B cell (primary cell): ENCODE data around the gene COPS8. TPM values are rescaled to one million over a fixed set of nuclear protein-coding genes. Genes with fewer than 3 reads are reported as not detected.

Experiments
- ATAC-seq: fragments of 200-7000 bp; cut with Tn5 transposase; one replicate; pipeline ENCODE4 v1.10.0; 2021; ENCODE audit warnings: low read depth, mild to moderate bottlenecking, moderate number of reproducible peaks, moderate library complexity
- CTCF ChIA-PET: fragments of 350-600 bp; sonication (Branson Sonifier 250); formaldehyde crosslinking; loops from one replicate; lab custom pipeline; 2021; ENCODE audit warnings: antibody characterized with exemption, inconsistent platforms; lab: Charles Lee
- POLR2A ChIA-PET: fragments of 350-600 bp; sonication (Branson Sonifier 250); formaldehyde crosslinking; loops from one replicate; lab custom pipeline; 2021; ENCODE audit warnings: antibody characterized with exemption; lab: Charles Lee
- DNase-seq: peaks from one replicate; pipeline ENCODE4 v3.0.0; 2013
- H2AFZ ChIP-seq: 2 replicates; pipeline ENCODE4 v1.6.1; 2012; ENCODE audit warnings: mild to moderate bottlenecking, low read depth, low read length; ENCODE audit not compliant: insufficient read depth, poor library complexity, severe bottlenecking
- H3K27ac ChIP-seq, 2 donors: 1 replicate in 1 of 2; 2 replicates in 1 of 2; pipeline ENCODE4 v1.5.1; 2012 to 2013; ENCODE audit warnings: low read length in 2 of 2, mild to moderate bottlenecking in 2 of 2, moderate library complexity in 1 of 2
- H3K27me3 ChIP-seq, 4 experiments: fragments of 200-600 bp in 1 of 4; sonication (generic) in 1 of 4; replicated peaks in 1 of 4; 1 replicate in 2 of 4; 2 replicates in 2 of 4; pipeline versions ENCODE4 v1.6.1 to v1.7.0; 2013 to 2016; ENCODE audit warnings: low read length in 3 of 4, mild to moderate bottlenecking in 2 of 4, mixed read lengths in 1 of 4, moderate library complexity in 1 of 4; ENCODE audit not compliant: insufficient read depth in 4 of 4, control insufficient read depth in 3 of 4; ENCODE audit errors: control extremely low read depth in 1 of 4
- H3K36me3 ChIP-seq, 2 experiments: replicated peaks in 1 of 2; 1 replicate in 1 of 2; 2 replicates in 1 of 2; pipeline versions ENCODE4 v1.6.1 to v1.7.1; 2013; ENCODE audit warnings: low read length in 1 of 2; ENCODE audit not compliant: insufficient read depth in 2 of 2, control insufficient read depth in 1 of 2; ENCODE audit errors: control extremely low read depth in 1 of 2, extremely low read depth in 1 of 2
- H3K4me1 ChIP-seq, 2 donors: fragments of 200-600 bp in 1 of 2; sonication (generic) in 1 of 2; 1 replicate in 1 of 2; 2 replicates in 1 of 2; pipeline versions ENCODE4 v1.5.1 to v1.6.1; 2013 to 2017; ENCODE audit warnings: low read length in 2 of 2; ENCODE audit not compliant: control insufficient read depth in 2 of 2, insufficient read depth in 2 of 2
- H3K4me2 ChIP-seq: replicated peaks from 2 replicates; pipeline ENCODE3; 2012; ENCODE audit warnings: mild to moderate bottlenecking, low read depth, low read length; ENCODE audit not compliant: poor library complexity, severe bottlenecking
- H3K4me3 ChIP-seq, 5 experiments: fragments of 200-600 bp in 1 of 5; sonication (generic) in 1 of 5; 1 replicate in 3 of 5; 2 replicates in 2 of 5; pipeline versions ENCODE4 v1.5.1 to v1.7.0; 2011 to 2016; ENCODE audit warnings: low read length in 4 of 5, mild to moderate bottlenecking in 4 of 5, low read depth in 2 of 5, control low read depth in 1 of 5, moderate library complexity in 1 of 5; ENCODE audit not compliant: insufficient read depth in 1 of 5; ENCODE audit errors: control extremely low read depth in 1 of 5, extremely low read depth in 1 of 5
- H3K79me2 ChIP-seq: fragments of 200-600 bp; sonication (generic); one replicate; pipeline ENCODE4 v1.6.0; 2016; ENCODE audit warnings: low read length; ENCODE audit not compliant: control insufficient read depth, insufficient read depth
- H3K9ac ChIP-seq: fragments of 200-600 bp; sonication (generic); 2 replicates; pipeline ENCODE4 v1.6.1; 2017; ENCODE audit warnings: mild to moderate bottlenecking, low read length, moderate library complexity
- H3K9me3 ChIP-seq, 3 donors: one replicate each; pipeline versions ENCODE4 v1.6.1 to v1.7.1; 2013; ENCODE audit warnings: low read length in 2 of 3; ENCODE audit not compliant: control insufficient read depth in 2 of 3, insufficient read depth in 1 of 3; ENCODE audit errors: control extremely low read depth in 1 of 3
- H4K20me1 ChIP-seq: 2 replicates; pipeline ENCODE4 v1.6.0; 2012; ENCODE audit warnings: mild to moderate bottlenecking, low read length; ENCODE audit not compliant: insufficient read depth, control insufficient read depth, poor library complexity, severe bottlenecking
- H3K27ac Mint-ChIP-seq: one replicate; pipeline ENCODE4 v1.8.0; 2021; ENCODE audit warnings: mixed read lengths
- H3K27me3 Mint-ChIP-seq: one replicate; pipeline ENCODE4 v1.8.0; 2021; ENCODE audit warnings: mixed read lengths
- H3K4me1 Mint-ChIP-seq: one replicate; pipeline ENCODE4 v1.8.0; 2021; ENCODE audit warnings: mixed read lengths
- H3K4me3 Mint-ChIP-seq: one replicate; pipeline ENCODE4 v1.8.0; 2021; ENCODE audit warnings: mixed read lengths
- H3K9me3 Mint-ChIP-seq: one replicate; pipeline ENCODE4 v1.8.0; 2022; ENCODE audit warnings: mixed read lengths; ENCODE audit not compliant: insufficient read depth
- CTCF ChIP-seq: fragments of 200-600 bp; IDR thresholded peaks from one replicate; pipeline ENCODE4 v1.8.0; 2022; ENCODE audit warnings: antibody characterized with exemption, mild to moderate bottlenecking
- EZH2 ChIP-seq: IDR thresholded peaks from 2 replicates; pipeline ENCODE4 v1.6.1; 2012; ENCODE audit warnings: borderline replicate concordance, low read depth, mild to moderate bottlenecking, moderate library complexity, low read length; ENCODE audit not compliant: insufficient read depth, poor library complexity, severe bottlenecking
- WGBS: methylation state at CpG from one replicate; pipeline ENCODE4 v1.1.5; 2013; ENCODE audit warnings: missing lambda C conversion rate; ENCODE audit not compliant: insufficient coverage; 5-methylcytosine and 5-hydroxymethylcytosine counted together
- intact Hi-C: fragments of 100-400 bp; cut with micrococcal nuclease; formaldehyde crosslinking; loops from one replicate; pipeline ENCODE4 v1.10.0; 2022
- polyA plus RNA-seq: library from polyadenylated mRNA; depleted of rRNA; stranded (reverse); fragments of >200 nt; gene quantifications from 2 replicates; pipeline ENCODE4 v1.2.3, GENCODE V29; 2012
- total RNA-seq, 2 donors: library from RNA; stranded (reverse); fragments of 120-200 nt in 1 of 2; gene quantifications; 1 replicate in 1 of 2; 2 replicates in 1 of 2; pipeline versions ENCODE4 v1.2.3 to v1.2.4, GENCODE V29; 2013 to 2022

COPS8 gene
- total and polyA plus RNA-seq, 2 donors (not counting 1 experiment from before 2014, with no cell fraction given) = 21.7 to 34.2 TPM

- Mint-ChIP-seq H3K9me3 (peaks cover 6% of the 10 kb centered on the region), H3K27ac (no peak overlapping the region), H3K27me3 (peaks cover 19% of the 10 kb centered on the region), H3K4me3 (no peak overlapping the region), H3K4me1 (peaks cover 4% of the 10 kb centered on the region)
- TF ChIP-seq CTCF (no peak), EZH2 (no peak)
- Histone ChIP-seq H3K27ac (no peak overlapping the region), H3K36me3 (no peaks in the 10 kb centered on the region), H2AFZ (no peak overlapping the region), H3K4me1 (peaks cover 4 to 9% of the 10 kb centered on the region in 2 donors), H3K4me3 (no peak overlapping the region), H3K27me3 (peaks cover 0 to 6% (median 0%) of the 10 kb centered on the region in 4 experiments), H3K79me2 (no peaks in the 10 kb centered on the region), H3K4me2 (no peak overlapping the region), H3K9ac (no peak overlapping the region), H3K9me3 (peaks cover 0 to 17% (median 1%) of the 10 kb centered on the region in 3 donors), H4K20me1 (no peaks in the 10 kb centered on the region)
- ChIA-PET POLR2A (no interaction called here), CTCF (no interaction called here)
- no peak for ATAC-seq
- intact Hi-C loops = no loop called here
- DNase-seq = no peak
- 86% methylated on average over 1 of the region's 2 CpGs for whole genome bisulfite sequencing
Measured at GRCh38 chr2:237053066-237053465, 32.6 kb upstream of the COPS8 start.

- Histone ChIP-seq H3K36me3 (no peaks in the 10 kb centered on the region), H3K4me3 (no peak overlapping the region), H3K4me1 (peaks cover 21 to 28% of the 10 kb centered on the region in 2 donors), H3K79me2 (no peaks in the 10 kb centered on the region), H2AFZ (no peak overlapping the region), H3K27ac (no peak overlapping the region), H3K27me3 (peaks cover 0 to 6% (median 0%) of the 10 kb centered on the region in 4 experiments), H3K9me3 (no peaks in the 10 kb centered on the region), H3K4me2 (no peak overlapping the region), H4K20me1 (no peaks in the 10 kb centered on the region), H3K9ac (no peak overlapping the region)
- H3K27me3 Mint-ChIP-seq = peaks cover 13% of the 10 kb centered on the region
- H3K4me3 Mint-ChIP-seq = no peak overlapping the region
- H3K9me3 Mint-ChIP-seq = no peaks in the 10 kb centered on the region
- intact Hi-C loops = no loop called here
- POLR2A ChIA-PET = no interaction called here
- H3K4me1 Mint-ChIP-seq = peaks cover 27% of the 10 kb centered on the region
- ATAC-seq (no peak), DNase-seq (no peak)
- no peak overlapping the region for H3K27ac Mint-ChIP-seq
- TF ChIP-seq EZH2 (no peak), CTCF (no peak)
- 97% methylated on average over 5 of the region's 9 CpGs for WGBS
- CTCF ChIA-PET = interaction anchor here (1.1 to 1.2 kb wide), 2 partner anchors 8 to 12 kb away, joined by 3 read pairs; no protein-coding TSS in a partner anchor
Measured at GRCh38 chr2:237055386-237056100, 30.1 kb upstream of the COPS8 start.
